Measurements from ENCODE around the gene HDAC4. TPM values are rescaled to one million over a fixed set of nuclear protein-coding genes. Genes with fewer than 3 reads are reported as not detected.

HDAC4 gene
- total and polyA plus RNA-seq, 2 of the 8 experiments (the other 6 are each of a cell fraction or from before 2014, with no cell fraction given): 15.4 to 31.5 TPM

DNA sequence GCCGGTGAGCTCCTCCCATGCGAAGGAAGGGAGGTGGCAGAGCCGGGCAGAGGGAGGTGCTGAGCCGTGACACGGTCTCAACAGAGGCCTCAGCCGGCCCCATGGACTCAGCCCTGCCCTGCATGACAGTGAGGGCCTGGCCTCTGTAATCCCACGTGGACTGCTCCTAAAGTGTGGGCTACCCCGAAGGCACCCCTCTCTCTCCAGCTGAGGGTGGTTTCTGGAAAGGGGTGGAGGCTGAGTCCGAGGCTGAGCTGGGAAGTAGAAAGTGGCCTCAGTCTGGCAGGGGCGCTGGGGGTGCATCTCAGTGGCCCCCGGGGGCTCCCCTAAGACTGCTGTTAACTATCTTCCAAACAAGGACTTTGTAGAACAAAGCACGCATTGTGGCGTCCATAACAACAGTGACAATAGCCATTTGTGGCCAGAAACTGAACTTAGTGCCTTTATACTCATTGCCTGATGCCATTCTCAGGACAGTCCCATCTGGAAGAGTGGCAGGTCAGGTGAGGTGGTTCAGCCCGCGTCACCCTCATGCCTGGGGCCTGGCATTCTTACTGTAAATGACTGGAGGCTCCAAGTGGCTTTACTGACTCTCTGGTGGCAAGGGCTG is 360.6 kb downstream of the HDAC4 start:
- H3K79me2 ChIP-seq (ENCODE audit: control insufficient read depth in 1 of 2, insufficient read depth in 2 of 2, low read length in 2 of 2): no peaks in the 10 kb centered on the region
- H3K9me3 ChIP-seq (ENCODE audit: insufficient read depth in 2 of 2, low read depth in 1 of 2, low read length in 1 of 2): no peaks in the 10 kb centered on the region
- H3K27me3 ChIP-seq (replicated peaks in 1 of 4; ENCODE audit: control insufficient read depth in 3 of 4, extremely low read depth in 1 of 4, insufficient read depth in 3 of 4, low read length in 3 of 4): no peaks in the 10 kb centered on the region
- no peaks in the 10 kb centered on the region for H4K20me1 ChIP-seq (replicated peaks in 1 of 2; ENCODE audit: control insufficient read depth in 1 of 2, insufficient read depth in 2 of 2, low read length in 2 of 2)
- FAIRE-seq (no peak), DNase-seq (ENCODE audit: low read depth in 1 of 2, low spot score in 2 of 2) (no peak)
- H4K5ac ChIP-seq (ENCODE audit: insufficient read length, low read depth, low read length): no peak overlapping the region
- ChIA-PET CTCF (ENCODE audit: partially characterized antibody) (interaction anchor here (0.9 kb wide), 1 partner anchor 669 kb away, joined by 3 read pairs; no protein-coding TSS in a partner anchor), POLR2A (ENCODE audit: partially characterized antibody) (no interaction called here)
- H4K8ac ChIP-seq (ENCODE audit: extremely low read depth, insufficient read depth, low read length): peak overlapping the region; percentile 65; the same call in 1 of the 2 replicates
- no peak overlapping the region for H3K4me2 ChIP-seq (ENCODE audit: insufficient read depth in 1 of 2, low read depth in 2 of 2, low read length in 2 of 2)
- H2BK15ac ChIP-seq (ENCODE audit: low read length): no peak overlapping the region
- WGBS, 2 experiments (ENCODE audit: extremely low coverage in 1 of 2, insufficient coverage in 1 of 2, insufficient read length in 1 of 2, insufficient replicate concordance in 2 of 2, low coverage in 1 of 2, low lambda C conversion rate in 2 of 2, missing lambda C conversion rate in 1 of 2): 87% methylated on average over 13 of the region's 15 CpGs; no CpG with 5 or more reads in 1 of the 2 experiments
- H2BK20ac ChIP-seq (ENCODE audit: low read length): no peak overlapping the region
- no peak overlapping the region for H2BK5ac ChIP-seq (ENCODE audit: low read depth, low read length)
- H3K4ac ChIP-seq (replicated peaks; ENCODE audit: insufficient read length, low read depth, low read length): no peak overlapping the region
- no peak overlapping the region for H2BK12ac ChIP-seq (ENCODE audit: low read depth, low read length)
- H3K79me1 ChIP-seq (ENCODE audit: low read depth, low read length): no peaks in the 10 kb centered on the region
- H2AK5ac ChIP-seq (ENCODE audit: low read depth, low read length): no peak overlapping the region
- no peak overlapping the region for H3K23ac ChIP-seq (ENCODE audit: insufficient read length)
- H3K4me3 ChIP-seq (ENCODE audit: extremely low read depth in 1 of 4, insufficient read depth in 2 of 4, low read depth in 3 of 4, low read length in 4 of 4): no peak overlapping the region
- no peak overlapping the region for H3K18ac ChIP-seq (ENCODE audit: extremely low read depth, low read length)
- no peak overlapping the region for H2BK120ac ChIP-seq (replicated peaks; ENCODE audit: low read depth, low read length)
- H4K91ac ChIP-seq (replicated peaks; ENCODE audit: insufficient read length, low read length): no peak overlapping the region
- no peak overlapping the region for H3K56ac ChIP-seq (replicated peaks; ENCODE audit: insufficient read length, low read depth, low read length)
- no peaks in the 10 kb centered on the region for H3K23me2 ChIP-seq (ENCODE audit: low read depth, low read length)
- H3K9ac ChIP-seq (replicated peaks in 1 of 4; ENCODE audit: extremely low read depth in 1 of 4, low read depth in 3 of 4, low read length in 3 of 4): no peak overlapping the region
- no peaks in the 10 kb centered on the region for H3K36me3 ChIP-seq (ENCODE audit: control insufficient read depth in 2 of 4, insufficient read depth in 4 of 4, low read length in 3 of 4)
- no peak overlapping the region for H2AFZ ChIP-seq (ENCODE audit: low read length)
- no peak overlapping the region for H3K14ac ChIP-seq (ENCODE audit: insufficient read length)
- no peak overlapping the region for H3K27ac ChIP-seq (ENCODE audit: low read depth, low read length)
- H3K4me1 ChIP-seq (replicated peaks in 1 of 4; ENCODE audit: control insufficient read depth in 3 of 4, insufficient read depth in 4 of 4, low read length in 3 of 4): peaks cover 0 to 4% (median 0%) of the 10 kb centered on the region in 4 experiments; a peak in 2 of 7 replicates
- TF ChIP-seq RFX5 (IDR thresholded peaks at IDR 0.05; ENCODE audit: borderline replicate concordance, low read depth, low read length) (no peak), NRF1 (IDR thresholded peaks at IDR 0.05; ENCODE audit: low read depth, low read length) (no peak), SIN3A (conservative IDR thresholded peaks at IDR 0.05 in 1 of 2, IDR thresholded peaks at IDR 0.05 in 1 of 2; ENCODE audit: low read depth in 1 of 2, low read length in 2 of 2) (no peak), POU5F1 (IDR thresholded peaks at IDR 0.05; ENCODE audit: low read depth, low read length) (no peak), FOSL1 (IDR thresholded peaks at IDR 0.05; ENCODE audit: insufficient read depth, low read depth, low read length) (no peak), TAF7 (optimal IDR thresholded peaks at IDR 0.05; ENCODE audit: borderline replicate concordance, low read depth, low read length) (no peak), BRCA1 (IDR thresholded peaks at IDR 0.05; ENCODE audit: low read depth, low read length) (no peak), CTBP2 (IDR thresholded peaks at IDR 0.05; ENCODE audit: borderline replicate concordance, insufficient read depth, insufficient read length, low read length) (no peak), JUND (IDR thresholded peaks at IDR 0.05; ENCODE audit: low read length) (no peak), SP4 (IDR thresholded peaks at IDR 0.05; ENCODE audit: low read length) (no peak), SAP30 (IDR thresholded peaks at IDR 0.05; ENCODE audit: insufficient read depth, insufficient replicate concordance, low read length) (no peak), HDAC2 (IDR thresholded peaks at IDR 0.05; ENCODE audit: borderline replicate concordance in 1 of 2, low read depth in 2 of 2, low read length in 2 of 2) (no peak), SRF (IDR thresholded peaks at IDR 0.05; ENCODE audit: low read depth, low read length) (no peak)

All from H1 (cell line).